ENCODE data around the gene GMDS. TPM values are rescaled to one million over a fixed set of nuclear protein-coding genes. Genes with fewer than 3 reads are reported as not detected.

GMDS gene
- total RNA-seq, 1 donor from 2014 or later = 18.1 TPM

DNA sequence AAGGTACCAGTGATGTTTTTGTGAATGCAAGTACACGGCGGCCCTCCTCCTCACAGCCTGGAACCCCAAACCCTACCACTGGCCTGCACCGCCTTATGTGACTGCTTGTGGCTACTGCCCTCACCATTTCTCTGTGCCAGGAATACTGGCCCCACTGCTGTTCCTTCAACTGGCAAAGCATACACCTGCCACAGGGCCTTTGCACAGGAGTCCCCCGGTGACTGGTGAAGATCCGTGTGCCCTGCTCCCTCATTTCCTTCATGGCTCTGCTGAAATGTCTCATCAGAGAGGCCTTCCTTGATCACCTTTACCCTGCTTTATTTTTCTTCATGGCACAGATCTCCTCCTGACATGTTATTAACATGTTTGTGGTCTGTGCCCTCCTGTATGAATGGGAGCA is 581.9 kb downstream of the GMDS start:
- DNase-seq (ENCODE audit: low read depth, low spot score) = no peak

DNA sequence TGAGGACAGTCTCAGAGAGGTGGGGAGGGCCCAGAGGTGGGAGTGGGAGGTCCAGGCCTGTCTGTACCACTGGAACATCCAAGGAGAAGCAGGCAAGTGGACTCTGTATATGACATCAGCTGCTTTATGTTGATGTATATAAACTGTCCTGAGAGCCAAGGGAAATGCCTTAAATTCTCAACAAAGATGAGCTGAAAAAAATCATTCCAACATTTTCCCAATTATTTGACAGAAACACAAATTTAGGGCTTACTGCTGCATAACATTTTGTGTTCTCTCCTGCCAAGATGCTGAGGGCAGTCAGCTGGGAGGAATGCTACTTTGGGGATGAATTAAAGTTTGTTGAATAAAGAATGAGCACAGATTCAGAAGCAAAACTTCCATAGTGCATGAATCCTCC is 582.9 kb downstream of the GMDS start:
- DNase-seq (ENCODE audit: low read depth, low spot score) = no peak

- DNase-seq (ENCODE audit: low read depth, low spot score) = no peak
Measured at GRCh38 chr6:1659816-1660215, 585.6 kb downstream of the GMDS start.

- no peak for DNase-seq (ENCODE audit: low read depth, low spot score)
Measured at GRCh38 chr6:1658212-1659005, 587.0 kb downstream of the GMDS start.

DNA sequence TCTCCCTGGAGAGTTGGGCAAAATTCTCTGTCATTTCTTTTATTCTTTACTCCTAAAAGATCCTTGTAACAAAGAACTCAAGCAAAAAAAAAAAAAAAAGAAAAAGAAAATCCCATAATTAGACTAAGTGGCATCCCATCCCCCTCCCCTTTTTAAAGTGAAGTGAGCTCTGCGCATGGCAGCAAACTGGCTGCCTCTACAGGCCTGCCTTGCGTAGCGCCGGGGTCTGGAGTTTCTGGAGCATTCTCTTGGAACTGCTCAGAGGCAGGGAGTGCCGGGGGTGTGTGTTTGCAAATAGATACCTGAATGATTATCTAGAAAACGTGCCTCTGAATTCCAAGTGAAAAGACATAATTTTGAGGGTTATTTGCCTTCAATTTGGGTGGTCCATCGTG is 587.6 kb downstream of the GMDS start:
- no peak for DNase-seq (ENCODE audit: low read depth, low spot score)

DNA sequence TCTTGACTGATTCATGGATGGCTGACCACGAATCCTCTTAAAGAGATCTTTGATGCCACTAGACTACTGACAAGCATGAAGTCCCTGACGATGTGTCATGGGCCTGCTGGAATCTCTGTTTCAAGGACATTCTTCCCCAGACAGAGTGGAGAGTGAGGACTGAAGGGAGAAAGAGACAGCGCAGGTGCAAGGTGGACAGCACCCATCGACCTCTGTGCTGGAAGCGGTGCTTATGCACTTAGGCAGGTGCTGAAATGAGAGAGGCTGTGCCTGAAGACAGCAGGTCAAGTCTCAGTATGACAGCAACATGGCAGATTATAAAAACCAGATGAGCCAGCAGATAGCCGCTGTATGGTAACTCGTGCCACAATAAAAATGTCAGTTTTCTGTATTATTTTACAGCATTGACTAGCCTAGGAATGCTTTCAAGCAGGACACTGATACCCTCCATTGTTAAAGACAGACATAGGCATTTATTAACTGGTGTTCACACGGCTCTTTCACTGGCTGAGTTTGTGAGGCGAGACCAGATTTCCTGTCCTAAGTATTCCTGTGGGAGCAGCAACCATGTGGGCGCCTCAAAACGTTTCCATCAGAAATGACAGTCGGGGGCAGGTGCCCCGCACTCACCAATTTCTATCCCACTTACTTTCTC is 588.2 kb downstream of the GMDS start:
- DNase-seq (ENCODE audit: low read depth, low spot score) = no peak

GRCh38 chr6:1654054-1654453 is 591.4 kb downstream of the GMDS start:
- no peak for DNase-seq (ENCODE audit: low read depth, low spot score)

DNA sequence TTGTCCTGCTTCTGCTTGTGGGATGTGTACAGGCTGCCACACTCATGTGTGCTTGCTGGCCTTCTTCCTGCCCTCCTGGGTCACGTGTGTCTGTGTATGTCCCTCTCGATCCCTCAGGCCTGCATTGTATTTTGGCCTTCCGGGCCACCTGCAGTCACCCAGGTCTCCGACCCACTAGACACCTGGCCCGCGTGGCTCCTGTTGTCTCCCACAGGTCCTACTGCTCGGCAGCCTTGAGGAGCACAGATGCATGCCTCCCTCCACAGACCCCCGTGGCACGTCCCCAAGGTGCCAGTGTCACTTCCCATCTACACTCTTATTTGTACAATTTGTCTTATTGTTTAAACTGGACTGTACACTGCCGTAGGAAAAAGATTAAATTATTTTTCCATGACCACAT is 592.6 kb downstream of the GMDS start:
- no peak for DNase-seq (ENCODE audit: low read depth, low spot score)

- DNase-seq (ENCODE audit: low read depth, low spot score) = no peak
Measured at GRCh38 chr6:1651362-1651761, 594.0 kb downstream of the GMDS start.

GRCh38 chr6:1645466-1646185 is 599.8 kb downstream of the GMDS start:
- no peak for DNase-seq (ENCODE audit: low read depth, low spot score)

- DNase-seq (ENCODE audit: low read depth, low spot score) = no peak
Measured at GRCh38 chr6:1644516-1645060, 600.8 kb downstream of the GMDS start.

- no peak for DNase-seq (ENCODE audit: low read depth, low spot score)
Measured at GRCh38 chr6:1643830-1644445, 601.5 kb downstream of the GMDS start.

DNA sequence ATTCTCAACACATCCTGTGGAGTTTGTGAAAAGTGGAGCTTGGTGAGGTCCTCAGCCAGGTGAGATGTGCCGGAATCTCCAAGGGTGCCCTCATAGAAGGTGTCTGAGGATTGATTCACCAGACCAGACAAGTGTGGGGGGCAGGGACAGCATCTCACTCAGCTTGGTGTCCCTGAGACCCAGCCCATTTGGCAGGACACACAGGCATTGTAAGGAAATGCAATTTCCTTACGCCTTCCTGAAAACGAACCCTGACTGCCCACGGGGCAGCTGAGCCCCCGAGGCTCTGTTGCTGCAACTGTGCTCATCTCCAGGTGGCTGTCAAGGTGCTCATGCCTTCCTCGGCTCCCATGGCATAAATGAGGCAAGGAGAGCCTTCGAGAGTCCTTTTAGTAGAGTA is 602.3 kb downstream of the GMDS start:
- no peak for DNase-seq (ENCODE audit: low read depth, low spot score)

GRCh38 chr6:1641343-1641885 is 604.0 kb downstream of the GMDS start:
- DNase-seq (ENCODE audit: low read depth, low spot score) = no peak

DNA sequence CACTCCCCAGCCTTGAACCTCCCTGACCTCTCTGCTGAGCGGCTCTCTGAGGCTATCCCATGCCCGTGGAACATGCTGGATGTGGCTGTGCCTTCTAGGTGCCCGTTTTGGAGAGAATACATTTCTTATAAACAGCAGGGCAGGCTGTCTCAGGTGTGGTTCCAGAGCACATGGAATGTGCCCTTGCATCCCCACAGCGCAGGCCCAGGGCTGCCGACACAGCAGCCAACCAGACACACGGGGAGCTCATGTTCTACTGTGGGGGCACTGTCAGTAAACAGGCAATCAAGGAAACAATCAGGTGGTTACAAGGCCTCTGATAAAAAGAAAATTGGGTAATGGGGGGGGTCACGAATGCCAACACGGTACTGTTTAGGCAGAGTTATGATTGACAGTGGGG is 604.9 kb downstream of the GMDS start:
- DNase-seq (ENCODE audit: low read depth, low spot score) = no peak

- DNase-seq (ENCODE audit: low read depth, low spot score) = no peak
Measured at GRCh38 chr6:1639430-1639829, 606.0 kb downstream of the GMDS start.

GRCh38 chr6:1636971-1637871 is 608.2 kb downstream of the GMDS start:
- no peak for DNase-seq (ENCODE audit: low read depth, low spot score)

DNA sequence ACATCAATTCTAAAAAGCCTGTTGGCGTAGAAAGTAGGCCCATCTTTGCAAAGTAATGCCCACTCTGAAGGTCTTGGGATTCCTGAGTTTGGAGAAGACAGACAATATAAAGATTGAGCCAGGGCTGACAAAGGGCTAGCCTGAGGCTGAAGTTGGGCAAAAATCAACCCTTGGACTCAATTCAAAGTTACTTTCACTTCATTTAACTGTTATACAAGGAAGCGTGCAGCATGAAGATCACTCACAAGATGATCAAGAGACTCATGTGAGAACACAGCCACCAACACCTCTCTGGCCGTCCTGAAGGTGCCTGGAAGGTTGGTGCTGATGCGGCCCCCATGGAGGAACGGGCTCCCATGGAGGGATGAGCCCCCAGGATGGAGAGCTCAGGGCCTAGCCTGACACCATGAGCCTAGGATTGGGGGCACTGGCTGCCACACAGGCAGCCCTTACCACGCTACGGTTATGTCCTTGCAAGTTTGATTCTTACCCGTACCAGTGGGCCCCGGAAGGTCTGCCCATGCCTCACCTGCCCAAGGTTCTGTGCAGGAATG is 609.1 kb downstream of the GMDS start:
- DNase-seq (ENCODE audit: low read depth, low spot score) = no peak

DNA sequence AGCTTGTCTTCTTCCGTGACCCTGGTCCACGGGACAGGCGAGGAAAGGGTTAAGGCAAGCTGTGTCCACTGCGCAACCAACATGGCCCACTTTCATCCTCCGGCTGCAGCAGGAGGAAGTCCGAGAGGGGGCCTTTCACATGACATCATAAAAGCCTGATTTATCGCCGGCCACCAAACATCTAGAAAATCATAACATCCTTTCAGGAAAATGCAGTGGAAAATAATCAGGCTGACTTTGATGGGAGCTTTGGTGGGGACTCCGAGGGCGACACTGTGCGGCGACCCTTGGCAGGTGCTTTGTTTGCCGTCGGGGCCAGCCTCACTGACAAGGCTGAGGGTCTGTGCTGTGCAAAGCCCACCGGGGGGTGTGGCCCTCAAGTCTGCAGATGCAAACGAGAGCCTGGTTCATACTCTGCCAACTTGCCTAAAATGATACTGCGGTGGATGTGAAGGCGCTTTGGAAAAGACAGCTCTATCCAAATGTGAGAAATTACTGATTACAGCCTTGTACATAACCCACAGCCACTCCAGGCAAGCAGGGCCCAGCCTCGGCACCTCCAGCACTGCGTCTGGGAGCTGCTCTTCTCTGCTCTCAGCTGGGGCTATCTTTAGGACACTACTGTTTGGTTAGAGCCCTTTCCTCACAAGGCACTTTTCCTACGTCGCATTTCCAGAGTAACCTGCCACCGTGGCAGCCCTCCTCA is 609.9 kb downstream of the GMDS start:
- no peak for DNase-seq (ENCODE audit: low read depth, low spot score)
